HFF-Myc (cell line): ENCODE data around the gene MCOLN1.

ENCODE experiments used
- DNase-seq: peaks from one replicate; pipeline ENCODE4 v3.0.0-alpha.2; 2011; ENCODE audit warnings: low read depth; ENCODE audit errors: extremely low read depth
- H3K4me3 ChIP-seq: replicated peaks from 2 replicates; pipeline ENCODE4 v1.5.1; 2011; ENCODE audit warnings: low read depth, mild to moderate bottlenecking, control low read depth, low read length
- TF ChIP-seq, protein P1 (sequence below): IDR thresholded peaks from 2 replicates; pipeline ENCODE4 v1.5.1; 2012; ENCODE audit warnings: mild to moderate bottlenecking, low read depth, low read length, control low read depth; ENCODE audit errors: missing control alignments

The MCOLN1 gene

DNA sequence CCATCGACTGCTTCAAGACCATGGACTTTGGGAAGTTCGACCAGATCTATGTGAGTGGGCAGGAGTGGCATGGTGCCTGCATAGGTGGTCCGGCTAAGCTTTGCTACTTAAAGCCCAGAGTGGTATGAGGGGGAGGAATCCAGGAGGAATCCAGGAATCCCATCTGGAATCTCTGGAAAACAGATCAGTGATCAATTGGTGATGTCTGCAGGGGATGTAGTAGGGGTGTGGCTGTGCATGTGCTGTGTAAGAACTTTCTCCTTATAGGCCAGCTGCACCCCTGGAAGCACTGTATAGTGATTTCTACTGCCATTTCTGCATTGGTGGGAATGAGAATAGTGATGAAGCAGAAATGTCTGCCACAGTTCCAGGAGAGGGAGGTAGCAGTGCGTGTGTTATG, 36.7 kb downstream of the MCOLN1 start:
- DNase-seq, result no peak
- TF ChIP-seq, protein P1, sequence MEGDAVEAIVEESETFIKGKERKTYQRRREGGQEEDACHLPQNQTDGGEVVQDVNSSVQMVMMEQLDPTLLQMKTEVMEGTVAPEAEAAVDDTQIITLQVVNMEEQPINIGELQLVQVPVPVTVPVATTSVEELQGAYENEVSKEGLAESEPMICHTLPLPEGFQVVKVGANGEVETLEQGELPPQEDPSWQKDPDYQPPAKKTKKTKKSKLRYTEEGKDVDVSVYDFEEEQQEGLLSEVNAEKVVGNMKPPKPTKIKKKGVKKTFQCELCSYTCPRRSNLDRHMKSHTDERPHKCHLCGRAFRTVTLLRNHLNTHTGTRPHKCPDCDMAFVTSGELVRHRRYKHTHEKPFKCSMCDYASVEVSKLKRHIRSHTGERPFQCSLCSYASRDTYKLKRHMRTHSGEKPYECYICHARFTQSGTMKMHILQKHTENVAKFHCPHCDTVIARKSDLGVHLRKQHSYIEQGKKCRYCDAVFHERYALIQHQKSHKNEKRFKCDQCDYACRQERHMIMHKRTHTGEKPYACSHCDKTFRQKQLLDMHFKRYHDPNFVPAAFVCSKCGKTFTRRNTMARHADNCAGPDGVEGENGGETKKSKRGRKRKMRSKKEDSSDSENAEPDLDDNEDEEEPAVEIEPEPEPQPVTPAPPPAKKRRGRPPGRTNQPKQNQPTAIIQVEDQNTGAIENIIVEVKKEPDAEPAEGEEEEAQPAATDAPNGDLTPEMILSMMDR, result no peak
- no peak overlapping the region for H3K4me3 ChIP-seq

GRCh38 chr19:7560255-7560654, 37.8 kb downstream of the MCOLN1 start:
- TF ChIP-seq, protein P1, result no peak
- no peak for DNase-seq
- H3K4me3 ChIP-seq, result no peak overlapping the region

- TF ChIP-seq, protein P1, result no peak
- no peak overlapping the region for H3K4me3 ChIP-seq
- no peak for DNase-seq
These were observed 38.9 kb downstream of the MCOLN1 start for GRCh38 chr19:7561325-7561724.

GRCh38 chr19:7562646-7563393, 40.4 kb downstream of the MCOLN1 start:
- TF ChIP-seq, protein P1, result no peak
- DNase-seq, result no peak
- no peak overlapping the region for H3K4me3 ChIP-seq

DNA sequence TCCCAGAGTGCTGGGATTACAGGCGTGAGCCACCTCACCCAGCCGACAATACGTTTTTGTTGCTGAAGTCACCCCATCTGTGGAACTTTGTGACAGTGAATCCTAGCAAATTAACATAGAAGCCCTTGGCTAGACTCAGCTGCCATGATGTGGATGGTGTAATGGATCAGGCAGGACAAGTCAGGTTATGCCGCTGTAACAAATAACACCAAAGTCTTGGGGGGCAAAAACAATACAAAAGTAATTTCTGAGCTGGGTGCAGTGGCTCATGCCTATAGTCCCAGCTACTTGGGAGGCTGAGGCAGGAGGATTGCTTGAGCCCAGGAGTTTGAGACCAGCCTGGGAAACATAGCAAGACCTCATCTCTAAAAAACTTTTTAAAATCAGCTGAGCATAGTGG, 42.4 kb downstream of the MCOLN1 start:
- DNase-seq, result no peak
- TF ChIP-seq, protein P1, result no peak
- no peak overlapping the region for H3K4me3 ChIP-seq

- no peak for DNase-seq
- TF ChIP-seq, protein P1, result no peak
- no peak overlapping the region for H3K4me3 ChIP-seq
These were observed 42.9 kb downstream of the MCOLN1 start for GRCh38 chr19:7565332-7565731.

DNA sequence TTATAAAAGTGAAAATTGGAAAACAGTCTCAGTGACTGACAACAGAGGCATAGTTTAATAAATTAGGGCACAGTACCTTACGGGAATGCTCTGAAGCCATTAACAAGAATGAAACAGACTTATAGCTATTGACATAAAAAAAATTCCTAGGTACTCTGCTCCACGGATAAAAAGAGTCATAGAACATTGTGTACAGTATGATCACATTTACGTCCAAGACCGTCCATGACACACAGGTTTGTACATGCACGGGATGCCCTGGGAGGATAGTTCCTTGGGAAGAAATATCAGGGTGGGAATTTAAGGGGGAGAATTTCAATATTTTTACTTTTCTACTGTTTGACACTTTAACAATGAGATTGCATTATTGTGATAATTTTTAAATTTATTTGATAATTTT, 48.3 kb downstream of the MCOLN1 start:
- H3K4me3 ChIP-seq, result no peak overlapping the region
- TF ChIP-seq, protein P1, result no peak
- DNase-seq, result no peak
